Measurements from ENCODE around the gene WNT7A. TPM values are rescaled to one million over a fixed set of nuclear protein-coding genes. Genes with fewer than 3 reads are reported as not detected.

The WNT7A gene
- total RNA-seq, 1 experiment from 2014 or later, result 0.34 TPM

- ChIA-PET POLR2A (no interaction called here), CTCF (no interaction called here), RAD21 (ENCODE audit: low non-redundant PET in 1 of 2, low total read pairs in 2 of 2, uncharacterized antibody in 2 of 2, unreplicated experiment in 2 of 2) (no interaction called here)
- no TSS peak for BruUV-seq (replicated peaks)
- intact Hi-C loops (cut with micrococcal nuclease), result no loop called here
- H3K4me1 ChIP-seq (ENCODE audit: control insufficient read depth in 1 of 2, insufficient read depth in 2 of 2, low read length in 2 of 2), result peaks cover 16 to 28% of the 10 kb centered on the region in 2 experiments
- no peaks in the 10 kb centered on the region for H3K36me3 ChIP-seq (ENCODE audit: control insufficient read depth in 1 of 2, insufficient read depth in 2 of 2, low read length in 2 of 2)
- H3K9me3 ChIP-seq (ENCODE audit: control insufficient read depth in 1 of 2, insufficient read depth in 1 of 2, low read depth in 1 of 2, low read length in 2 of 2), result no peaks in the 10 kb centered on the region
- H3K4me2 ChIP-seq (ENCODE audit: low read length), result no peak overlapping the region
- no peak for ATAC-seq
- H3K9ac ChIP-seq (ENCODE audit: low read length), result no peak overlapping the region
- TF ChIP-seq, protein P1, sequence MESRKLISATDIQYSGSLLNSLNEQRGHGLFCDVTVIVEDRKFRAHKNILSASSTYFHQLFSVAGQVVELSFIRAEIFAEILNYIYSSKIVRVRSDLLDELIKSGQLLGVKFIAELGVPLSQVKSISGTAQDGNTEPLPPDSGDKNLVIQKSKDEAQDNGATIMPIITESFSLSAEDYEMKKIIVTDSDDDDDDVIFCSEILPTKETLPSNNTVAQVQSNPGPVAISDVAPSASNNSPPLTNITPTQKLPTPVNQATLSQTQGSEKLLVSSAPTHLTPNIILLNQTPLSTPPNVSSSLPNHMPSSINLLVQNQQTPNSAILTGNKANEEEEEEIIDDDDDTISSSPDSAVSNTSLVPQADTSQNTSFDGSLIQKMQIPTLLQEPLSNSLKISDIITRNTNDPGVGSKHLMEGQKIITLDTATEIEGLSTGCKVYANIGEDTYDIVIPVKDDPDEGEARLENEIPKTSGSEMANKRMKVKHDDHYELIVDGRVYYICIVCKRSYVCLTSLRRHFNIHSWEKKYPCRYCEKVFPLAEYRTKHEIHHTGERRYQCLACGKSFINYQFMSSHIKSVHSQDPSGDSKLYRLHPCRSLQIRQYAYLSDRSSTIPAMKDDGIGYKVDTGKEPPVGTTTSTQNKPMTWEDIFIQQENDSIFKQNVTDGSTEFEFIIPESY (IDR thresholded peaks at IDR 0.05; ENCODE audit: extremely low read depth, insufficient replicate concordance, low read length), result no peak
- TF ChIP-seq JUND (IDR thresholded peaks at IDR 0.05), result no peak
- no peak for TF ChIP-seq CTCF (IDR thresholded peaks at IDR 0.05 in 2 of 3, conservative IDR thresholded peaks at IDR 0.05 in 1 of 3; ENCODE audit: borderline replicate concordance in 1 of 3, insufficient read depth in 1 of 3, low read depth in 2 of 3, low read length in 2 of 3)
- no peak for TF ChIP-seq CEBPB (IDR thresholded peaks at IDR 0.05; ENCODE audit: low read depth)
- TF ChIP-seq CBX3 (IDR thresholded peaks at IDR 0.05; ENCODE audit: low read depth), result no peak
- no peak for TF ChIP-seq MAX (IDR thresholded peaks at IDR 0.05)
- TF ChIP-seq EZH2phosphoT487 (IDR thresholded peaks at IDR 0.05; ENCODE audit: borderline replicate concordance), result no peak
- TF ChIP-seq, protein P2, sequence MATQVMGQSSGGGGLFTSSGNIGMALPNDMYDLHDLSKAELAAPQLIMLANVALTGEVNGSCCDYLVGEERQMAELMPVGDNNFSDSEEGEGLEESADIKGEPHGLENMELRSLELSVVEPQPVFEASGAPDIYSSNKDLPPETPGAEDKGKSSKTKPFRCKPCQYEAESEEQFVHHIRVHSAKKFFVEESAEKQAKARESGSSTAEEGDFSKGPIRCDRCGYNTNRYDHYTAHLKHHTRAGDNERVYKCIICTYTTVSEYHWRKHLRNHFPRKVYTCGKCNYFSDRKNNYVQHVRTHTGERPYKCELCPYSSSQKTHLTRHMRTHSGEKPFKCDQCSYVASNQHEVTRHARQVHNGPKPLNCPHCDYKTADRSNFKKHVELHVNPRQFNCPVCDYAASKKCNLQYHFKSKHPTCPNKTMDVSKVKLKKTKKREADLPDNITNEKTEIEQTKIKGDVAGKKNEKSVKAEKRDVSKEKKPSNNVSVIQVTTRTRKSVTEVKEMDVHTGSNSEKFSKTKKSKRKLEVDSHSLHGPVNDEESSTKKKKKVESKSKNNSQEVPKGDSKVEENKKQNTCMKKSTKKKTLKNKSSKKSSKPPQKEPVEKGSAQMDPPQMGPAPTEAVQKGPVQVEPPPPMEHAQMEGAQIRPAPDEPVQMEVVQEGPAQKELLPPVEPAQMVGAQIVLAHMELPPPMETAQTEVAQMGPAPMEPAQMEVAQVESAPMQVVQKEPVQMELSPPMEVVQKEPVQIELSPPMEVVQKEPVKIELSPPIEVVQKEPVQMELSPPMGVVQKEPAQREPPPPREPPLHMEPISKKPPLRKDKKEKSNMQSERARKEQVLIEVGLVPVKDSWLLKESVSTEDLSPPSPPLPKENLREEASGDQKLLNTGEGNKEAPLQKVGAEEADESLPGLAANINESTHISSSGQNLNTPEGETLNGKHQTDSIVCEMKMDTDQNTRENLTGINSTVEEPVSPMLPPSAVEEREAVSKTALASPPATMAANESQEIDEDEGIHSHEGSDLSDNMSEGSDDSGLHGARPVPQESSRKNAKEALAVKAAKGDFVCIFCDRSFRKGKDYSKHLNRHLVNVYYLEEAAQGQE (IDR thresholded peaks at IDR 0.05; ENCODE audit: low read depth), result no peak
- TF ChIP-seq POLR2A (IDR thresholded peaks at IDR 0.05; ENCODE audit: borderline replicate concordance, extremely low read depth, insufficient read depth, insufficient read length), result no peak
- TF ChIP-seq SRF (IDR thresholded peaks at IDR 0.05; ENCODE audit: low read depth), result no peak
- TF ChIP-seq POLR2AphosphoS5 (IDR thresholded peaks at IDR 0.05; ENCODE audit: low read depth, low read length), result no peak
- TF ChIP-seq RAD21 (IDR thresholded peaks at IDR 0.05; ENCODE audit: low read depth), result no peak
- TF ChIP-seq ZFX (IDR thresholded peaks at IDR 0.05), result no peak
- no peak for TF ChIP-seq EGR1 (IDR thresholded peaks at IDR 0.05; ENCODE audit: low read depth)
- no peak for TF ChIP-seq SIN3A (IDR thresholded peaks at IDR 0.05; ENCODE audit: low read depth)
- no peaks in the 10 kb centered on the region for H3K27me3 ChIP-seq (ENCODE audit: insufficient read depth, low read length)
- H3K9me2 ChIP-seq (ENCODE audit: insufficient read depth), result no peaks in the 10 kb centered on the region
- no peak overlapping the region for H2AFZ ChIP-seq (ENCODE audit: low read depth, low read length, poor library complexity, severe bottlenecking)
- H4K20me1 ChIP-seq (ENCODE audit: insufficient read depth), result no peaks in the 10 kb centered on the region
- no peak for DNase-seq (ENCODE audit: low read depth, low spot score)
- H3K27ac ChIP-seq (ENCODE audit: low read depth, low read length), result no peak overlapping the region
- H3K79me2 ChIP-seq (ENCODE audit: insufficient read depth, low read length), result no peaks in the 10 kb centered on the region
- H3K4me3 ChIP-seq (replicated peaks in 1 of 2; ENCODE audit: low read depth in 1 of 2, low read length in 2 of 2), result no peak overlapping the region
Measured at GRCh38 chr3:13846238-13846637, 33.6 kb downstream of the WNT7A start.
